CD4-positive, alpha-beta T cell treated with Interferon alpha-2 for 1 hour (primary cell): ENCODE data around the gene ZNF91.
"Not testable (repeated sequence)": the region's sequence is repeated elsewhere in the genome, so short reads cannot be mapped to it uniquely, and the experiment has no call there.

Source experiments
- DNase-seq, 2 donors: peaks; one replicate each; pipeline ENCODE4 v3.0.0-alpha.2; 2020 to 2022

The ZNF91 gene

GRCh38 chr19:23395041-23395721 lies at the start of gene ZNF91:
ZNF91 (minus strand) TSS chr19:23395471; CDS start chr19:23395354, 117 bp downstream.
- peak; percentile 93 to 95 for DNase-seq

- peak in 1 of 2 donors; percentile 7 for DNase-seq
These were observed 45.5 kb upstream of the ZNF91 start for GRCh38 chr19:23440791-23441190.

GRCh38 chr19:23440207-23440606 lies 44.9 kb upstream of the ZNF91 start:
- no peak for DNase-seq

- no peak for DNase-seq
These were observed 44.4 kb upstream of the ZNF91 start for GRCh38 chr19:23439623-23440022.

- no peak for DNase-seq
These were observed 42.6 kb upstream of the ZNF91 start for GRCh38 chr19:23437901-23438300.

GRCh38 chr19:23436944-23437343 lies 41.7 kb upstream of the ZNF91 start:
- DNase-seq, result no peak

GRCh38 chr19:23436318-23436717 lies 41.0 kb upstream of the ZNF91 start:
- no peak for DNase-seq

- no peak for DNase-seq
These were observed 25.6 kb upstream of the ZNF91 start for GRCh38 chr19:23420824-23421223.

- DNase-seq, result not testable (repeated sequence)
These were observed 24.0 kb upstream of the ZNF91 start for GRCh38 chr19:23419261-23419660.

- no peak for DNase-seq
These were observed 20.4 kb upstream of the ZNF91 start for GRCh38 chr19:23415561-23416191.

- no peak for DNase-seq
These were observed 19.8 kb upstream of the ZNF91 start for GRCh38 chr19:23415034-23415433.

- DNase-seq, result no peak
These were observed 14.9 kb upstream of the ZNF91 start for GRCh38 chr19:23410155-23410554.

- no peak for DNase-seq
These were observed 14.2 kb upstream of the ZNF91 start for GRCh38 chr19:23409392-23410048.

GRCh38 chr19:23407616-23408133 lies 12.4 kb upstream of the ZNF91 start:
- DNase-seq, result no peak

- no peak for DNase-seq
These were observed 11.4 kb upstream of the ZNF91 start for GRCh38 chr19:23406721-23407120.

GRCh38 chr19:23406091-23406490 lies 10.8 kb upstream of the ZNF91 start:
- no peak for DNase-seq

GRCh38 chr19:23404676-23405075 lies 9.4 kb upstream of the ZNF91 start:
- no peak for DNase-seq

- no peak for DNase-seq
These were observed 8.5 kb upstream of the ZNF91 start for GRCh38 chr19:23403581-23404324.

- no peak for DNase-seq
These were observed 7.8 kb upstream of the ZNF91 start for GRCh38 chr19:23403052-23403451.

GRCh38 chr19:23402388-23402787 lies 7.1 kb upstream of the ZNF91 start:
- no peak for DNase-seq

- no peak for DNase-seq
These were observed 5.9 kb upstream of the ZNF91 start for GRCh38 chr19:23401086-23401610.

- DNase-seq, result no peak
These were observed 4.2 kb upstream of the ZNF91 start for GRCh38 chr19:23399443-23399842.

GRCh38 chr19:23395722-23396117 lies 449 bp upstream of the ZNF91 start:
- DNase-seq, result not testable (repeated sequence)
